Suprapubic skin (tissue), 3 donors: ENCODE measurements around the gene COL4A1.

Source experiments
- CTCF ChIP-seq, 2 donors: fragments of 200-600 bp in 1 of 2; fragments of 450-650 bp in 1 of 2; sonication (generic) in 1 of 2; IDR thresholded peaks; one replicate each; pipeline ENCODE4 v1.5.1; 2016 to 2019; ENCODE audit warnings: antibody characterized with exemption in 2 of 2, mild to moderate bottlenecking in 1 of 2, moderate library complexity in 1 of 2
- POLR2AphosphoS5 ChIP-seq, 3 donors: sonication (generic); formaldehyde crosslinking; IDR thresholded peaks; one replicate each; pipeline ENCODE4 v1.6.1; 2017; ENCODE audit warnings: antibody characterized with exemption in 3 of 3

- TF ChIP-seq CTCF (IDR thresholded peaks at IDR 0.05), result no peak
- no peak for TF ChIP-seq POLR2AphosphoS5 (IDR thresholded peaks at IDR 0.05)
Measured at GRCh38 chr13:110344320-110344719, 37.4 kb upstream of the COL4A1 start.
